Measurements from ENCODE around the gene TCEA2.

TCEA2 gene

GRCh38 chr20:64050261-64051032, 12.6 kb upstream of the TCEA2 start:
- DNase-seq, result no peak

- DNase-seq, result no peak
Measured at GRCh38 chr20:64051033-64051452, 12.0 kb upstream of the TCEA2 start.

- no peak for DNase-seq
Measured at GRCh38 chr20:64051561-64052325, 11.3 kb upstream of the TCEA2 start.

GRCh38 chr20:64052326-64052722, 10.7 kb upstream of the TCEA2 start:
- DNase-seq, result no peak

GRCh38 chr20:64052987-64053840, 9.8 kb upstream of the TCEA2 start:
- DNase-seq, result no peak

- no peak for DNase-seq
Measured at GRCh38 chr20:64053841-64054661, 8.9 kb upstream of the TCEA2 start.

- no peak for DNase-seq
Measured at GRCh38 chr20:64055396-64055892, 7.6 kb upstream of the TCEA2 start.

GRCh38 chr20:64055893-64056638, 6.9 kb upstream of the TCEA2 start:
- no peak for DNase-seq

- DNase-seq, result no peak
Measured at GRCh38 chr20:64056639-64056888, 6.4 kb upstream of the TCEA2 start.

GRCh38 chr20:64056889-64057627, 5.9 kb upstream of the TCEA2 start:
- DNase-seq, result no peak

GRCh38 chr20:64057628-64058498, 5.1 kb upstream of the TCEA2 start:
- DNase-seq, result peak; percentile 34

GRCh38 chr20:64058536-64058935, 4.5 kb upstream of the TCEA2 start:
- no peak for DNase-seq

- DNase-seq, result no peak
Measured at GRCh38 chr20:64062276-64062595, 762 bp upstream of the TCEA2 start.

- DNase-seq, result no peak
Measured at GRCh38 chr20:64063389-64064144, 569 bp downstream of the TCEA2 start.

GRCh38 chr20:64064145-64064698, 1.2 kb downstream of the TCEA2 start:
- no peak for DNase-seq

GRCh38 chr20:64065062-64065973, 2.3 kb downstream of the TCEA2 start:
- DNase-seq, result no peak

GRCh38 chr20:64065974-64066343, 3.0 kb downstream of the TCEA2 start:
- no peak for DNase-seq

- DNase-seq, result no peak
Measured at GRCh38 chr20:64067005-64067632, 4.1 kb downstream of the TCEA2 start.

Measured in NCI-H2029 (cell line).